SK-N-SH (cell line): Measurements from ENCODE around the gene TMEM163. TPM values are rescaled to one million over a fixed set of nuclear protein-coding genes. Genes with fewer than 3 reads are reported as not detected.

Source experiments
- CTCF ChIA-PET: fragments of 300-600, 350-600 bp; formaldehyde crosslinking; extraction: SDS; loops from one replicate; lab custom pipeline; 2021; lab: Yijun Ruan, JAX
- POLR2A ChIA-PET: fragments of 350-600 bp; sonication (Branson Sonifier 250); formaldehyde crosslinking; extraction: SDS; loops from one replicate; lab custom pipeline; 2020; ENCODE audit warnings: antibody characterized with exemption, inconsistent platforms; lab: Yijun Ruan, JAX
- DNase-seq: peaks from one replicate; pipeline ENCODE4 v3.0.0; 2012
- H2AFZ ChIP-seq: fragments of 200-600 bp; sonication (generic); 2 replicates; pipeline ENCODE4 v1.8.1; 2016; ENCODE audit warnings: antibody characterized with exemption, mild to moderate bottlenecking, low read depth
- H3F3A ChIP-seq: fragments of 200-600 bp; sonication (generic); replicated peaks from 2 replicates; pipeline ENCODE3; 2016; ENCODE audit warnings: antibody characterized with exemption, mild to moderate bottlenecking; ENCODE audit not compliant: insufficient read depth
- H3K27ac ChIP-seq, 2 experiments: fragments of 200-500 bp in 1 of 2; fragments of 200-600 bp in 1 of 2; sonication (Bioruptor generic) in 1 of 2; sonication (generic), shearing (Covaris generic) in 1 of 2; 2 replicates each; pipeline versions ENCODE4 v1.5.1 to v1.6.1; 2014 to 2016; ENCODE audit warnings: low read depth in 2 of 2, inconsistent platforms in 1 of 2, low read length in 1 of 2, mild to moderate bottlenecking in 1 of 2, mixed read lengths in 1 of 2
- H3K27me3 ChIP-seq: fragments of 200-600 bp; sonication (generic), shearing (Covaris generic); 2 replicates; pipeline ENCODE4 v1.6.1; 2016; ENCODE audit warnings: mixed run types; ENCODE audit not compliant: insufficient read depth
- H3K36me3 ChIP-seq, 2 experiments: fragments of 200-500 bp in 1 of 2; fragments of 200-600 bp in 1 of 2; sonication (Bioruptor generic) in 1 of 2; sonication (generic) in 1 of 2; replicated peaks in 1 of 2; 2 replicates each; pipeline versions ENCODE3 to v1.5.1; 2014 to 2016; ENCODE audit warnings: low read length in 1 of 2, mild to moderate bottlenecking in 1 of 2; ENCODE audit not compliant: insufficient read depth in 2 of 2, control insufficient read depth in 1 of 2
- H3K4me1 ChIP-seq, 2 experiments: fragments of 200-500 bp in 1 of 2; fragments of 200-600 bp in 1 of 2; sonication (Bioruptor generic) in 1 of 2; sonication (generic), shearing (Covaris generic) in 1 of 2; 2 replicates each; pipeline versions ENCODE4 v1.5.1 to v1.6.1; 2014 to 2016; ENCODE audit warnings: low read depth in 1 of 2, low read length in 1 of 2, mixed run types in 1 of 2; ENCODE audit not compliant: insufficient read depth in 2 of 2, control insufficient read depth in 1 of 2
- H3K4me2 ChIP-seq: fragments of 200-600 bp; sonication (generic), shearing (Covaris generic); 2 replicates; pipeline ENCODE4 v1.6.1; 2017; ENCODE audit warnings: mixed run types
- H3K4me3 ChIP-seq, 2 experiments: fragments of 200-500 bp in 1 of 2; fragments of 200-600 bp in 1 of 2; sonication (Bioruptor generic) in 1 of 2; sonication (generic), shearing (Covaris generic) in 1 of 2; 2 replicates each; pipeline versions ENCODE4 v1.5.1 to v1.8.1; 2014 to 2016; ENCODE audit warnings: low read depth in 2 of 2, inconsistent platforms in 1 of 2, low read length in 1 of 2, mild to moderate bottlenecking in 1 of 2, mixed read lengths in 1 of 2, moderate library complexity in 1 of 2
- H3K79me2 ChIP-seq: fragments of 200-600 bp; sonication (generic); 2 replicates; pipeline ENCODE4 v1.8.1; 2017; ENCODE audit warnings: mild to moderate bottlenecking; ENCODE audit not compliant: insufficient read depth
- H3K9ac ChIP-seq: fragments of 200-600 bp; sonication (generic); 2 replicates; pipeline ENCODE4 v1.6.1; 2017; ENCODE audit warnings: mixed run types
- H3K9me2 ChIP-seq: fragments of 200-600 bp; sonication (generic); 2 replicates; pipeline ENCODE4 v1.6.1; 2017; ENCODE audit warnings: mixed run types
- H3K9me3 ChIP-seq: fragments of 200-600 bp; sonication (generic); 2 replicates; pipeline ENCODE4 v1.6.1; 2017; ENCODE audit warnings: mixed run types, mild to moderate bottlenecking, moderate library complexity
- H4K20me1 ChIP-seq: fragments of 200-600 bp; sonication (generic); 2 replicates; pipeline ENCODE4 v1.6.1; 2017; ENCODE audit warnings: mild to moderate bottlenecking, mixed run types; ENCODE audit not compliant: insufficient read depth
- CTCF ChIP-seq: fragments of 200-600 bp; sonication (generic); IDR thresholded peaks from 2 replicates; pipeline ENCODE4 v1.6.1; 2017; ENCODE audit warnings: antibody characterized with exemption, mild to moderate bottlenecking, moderate library complexity
- ELF1 ChIP-seq: IDR thresholded peaks from 2 replicates; pipeline ENCODE4 v1.4.0; 2012
- EP300 ChIP-seq, 2 experiments: IDR thresholded peaks; 2 replicates each; pipeline versions ENCODE4 v1.4.0 to v1.6.1; 2012; ENCODE audit warnings: borderline replicate concordance in 1 of 2, low read depth in 1 of 2, low read length in 1 of 2
- EZH2phosphoT487 ChIP-seq: fragments of 200-600 bp; sonication (generic); IDR thresholded peaks from 2 replicates; pipeline ENCODE4 v1.6.1; 2017; ENCODE audit warnings: low read depth, mixed run types, mild to moderate bottlenecking, antibody characterized with exemption, moderate library complexity, borderline replicate concordance
- FOSL2 ChIP-seq: IDR thresholded peaks from 2 replicates; pipeline ENCODE4 v1.4.0; 2012; ENCODE audit warnings: low read depth, mild to moderate bottlenecking, moderate library complexity, borderline replicate concordance
- FOXM1 ChIP-seq: IDR thresholded peaks from 2 replicates; pipeline ENCODE4 v1.4.0; 2012; ENCODE audit warnings: low read depth, mild to moderate bottlenecking
- GABPA ChIP-seq: IDR thresholded peaks from 2 replicates; pipeline ENCODE4 v1.4.0; 2012; ENCODE audit warnings: low read depth, mild to moderate bottlenecking
- MXI1 ChIP-seq: IDR thresholded peaks from 2 replicates; pipeline ENCODE4 v1.6.1; 2012; ENCODE audit warnings: mild to moderate bottlenecking, low read depth, low read length, improper control_type of control experiment
- PBX3 ChIP-seq: IDR thresholded peaks from 2 replicates; pipeline ENCODE4; 2012
- POLR2AphosphoS5 ChIP-seq: IDR thresholded peaks from 2 replicates; pipeline ENCODE4 v1.6.1; 2012; ENCODE audit warnings: low read depth, low read length
- RAD21 ChIP-seq: IDR thresholded peaks from 2 replicates; pipeline ENCODE4 v1.6.1; 2012; ENCODE audit warnings: mild to moderate bottlenecking, low read length
- RCOR1 ChIP-seq: fragments of 150-350 bp; IDR thresholded peaks from 2 replicates; pipeline ENCODE4 v1.6.1; 2017; ENCODE audit warnings: antibody characterized with exemption, low read length
- SIN3A ChIP-seq: IDR thresholded peaks from 2 replicates; pipeline ENCODE4 v1.6.1; 2012; ENCODE audit warnings: low read depth, mild to moderate bottlenecking, low read length, moderate library complexity, borderline replicate concordance
- TAF1 ChIP-seq: IDR thresholded peaks from 2 replicates; pipeline ENCODE4 v1.6.1; 2012; ENCODE audit warnings: low read depth, mild to moderate bottlenecking, low read length, moderate library complexity, borderline replicate concordance
- TEAD4 ChIP-seq: IDR thresholded peaks from 2 replicates; pipeline ENCODE4 v1.4.0; 2012; ENCODE audit warnings: mild to moderate bottlenecking, borderline replicate concordance; ENCODE audit not compliant: insufficient read depth
- USF1 ChIP-seq: IDR thresholded peaks from 2 replicates; pipeline ENCODE4 v1.4.0; 2012; ENCODE audit warnings: low read depth, borderline replicate concordance
- USF2 ChIP-seq: fragments of 150-350 bp; IDR thresholded peaks from 2 replicates; pipeline ENCODE4 v1.6.1; 2017; ENCODE audit warnings: antibody characterized with exemption, low read length, low read depth, borderline replicate concordance
- YY1 ChIP-seq: IDR thresholded peaks from 2 replicates; pipeline ENCODE4 v1.4.0; 2012; ENCODE audit warnings: low read depth, mild to moderate bottlenecking
- ZBTB33 ChIP-seq: IDR thresholded peaks from 2 replicates; pipeline ENCODE4 v1.4.0; 2012; ENCODE audit warnings: low read depth, borderline replicate concordance
- WGBS: methylation state at CpG from one replicate; pipeline ENCODE4 v1.1.6; 2017; ENCODE audit warnings: low lambda C conversion rate; 5-methylcytosine and 5-hydroxymethylcytosine counted together
- polyA plus RNA-seq, 3 experiments: library from polyadenylated mRNA; depleted of rRNA; stranded (reverse); fragments of >200 nt; gene quantifications; 2 replicates each; pipeline ENCODE4 v1.2.3, GENCODE V29; 2012

Gene TMEM163
- polyA plus RNA-seq, 1 of the 3 experiments (the other 2 are of a cell fraction) = not detected

- H3F3A ChIP-seq = no peaks in the 10 kb centered on the region
- ChIA-PET CTCF (interaction anchor here (0.6 to 10.2 kb wide), 5 partner anchors 13 to 562 kb away, joined by 3 to 111 read pairs (median 63); no protein-coding TSS in a partner anchor), POLR2A (no interaction called here)
- TF ChIP-seq EP300 (IDR thresholded peaks at IDR 0.05; ENCODE audit: borderline replicate concordance in 1 of 2, low read depth in 1 of 2, low read length in 1 of 2) (no peak), RAD21 (no peak), EZH2phosphoT487 (no peak), PBX3 (no peak), FOXM1 (no peak), USF2 (no peak), TAF1 (no peak), RCOR1 (no peak), MXI1 (no peak), CTCF (no peak), FOSL2 (no peak), ZBTB33 (no peak), USF1 (no peak), YY1 (no peak), GABPA (no peak), TEAD4 (no peak), SIN3A (no peak), POLR2AphosphoS5 (no peak), ELF1 (no peak)
- H3K79me2 ChIP-seq = no peaks in the 10 kb centered on the region
- H3K9ac ChIP-seq = no peak overlapping the region
- no peaks in the 10 kb centered on the region for H3K9me2 ChIP-seq
- H3K4me2 ChIP-seq = no peak overlapping the region
- H3K27ac ChIP-seq = no peak overlapping the region
- no peak overlapping the region for H2AFZ ChIP-seq
- peaks cover 0 to 10% of the 10 kb centered on the region in 2 experiments for H3K36me3 ChIP-seq
- no peaks in the 10 kb centered on the region for H4K20me1 ChIP-seq
- H3K4me3 ChIP-seq = no peak overlapping the region
- DNase-seq = no peak
- H3K9me3 ChIP-seq = no peaks in the 10 kb centered on the region
- peaks cover 5 to 19% of the 10 kb centered on the region in 2 experiments; a peak in 1 of 4 replicates for H3K4me1 ChIP-seq
- 96% methylated on average over 3 of the region's 4 CpGs for WGBS
- no peaks in the 10 kb centered on the region for H3K27me3 ChIP-seq
Measured at GRCh38 chr2:134447669-134448068, 271.1 kb downstream of the TMEM163 start.
